Islet precursor cell (in vitro differentiated cells): Measurements from ENCODE around the gene CIPC.
A peak's percentile ranks its signal among the peaks of the same experiment; 100 is the strongest.

Experiments used
- DNase-seq: peaks from one replicate; pipeline ENCODE4 v3.0.0-alpha.2; 2018

The CIPC gene

GRCh38 chr14:77097700-77098528 is at the start of gene CIPC:
CIPC (plus strand) TSS chr14:77098258; CDS start chr14:77105709, 7,451 bp downstream.
- peak; percentile 100 for DNase-seq

GRCh38 chr14:77051116-77051515 is 46.9 kb upstream of the CIPC start:
- no peak for DNase-seq

GRCh38 chr14:77052281-77053044 is 45.6 kb upstream of the CIPC start:
- no peak for DNase-seq

- peak; percentile 93 for DNase-seq
Observed at GRCh38 chr14:77053046-77053841, 44.8 kb upstream of the CIPC start.

- no peak for DNase-seq
Observed at GRCh38 chr14:77055306-77055705, 42.8 kb upstream of the CIPC start.

- no peak for DNase-seq
Observed at GRCh38 chr14:77055981-77056380, 42.1 kb upstream of the CIPC start.

GRCh38 chr14:77058117-77058516 is 39.9 kb upstream of the CIPC start:
- no peak for DNase-seq

GRCh38 chr14:77058785-77059184 is 39.3 kb upstream of the CIPC start:
- DNase-seq = no peak

- peak; percentile 94 for DNase-seq
Observed at GRCh38 chr14:77059276-77059915, 38.7 kb upstream of the CIPC start.

- no peak for DNase-seq
Observed at GRCh38 chr14:77061630-77062257, 36.3 kb upstream of the CIPC start.

GRCh38 chr14:77062261-77062660 is 35.8 kb upstream of the CIPC start:
- DNase-seq = no peak

GRCh38 chr14:77063571-77064171 is 34.4 kb upstream of the CIPC start:
- DNase-seq = no peak

- DNase-seq = no peak
Observed at GRCh38 chr14:77064521-77065178, 33.4 kb upstream of the CIPC start.

GRCh38 chr14:77065851-77066577 is 32.0 kb upstream of the CIPC start:
- DNase-seq = no peak

GRCh38 chr14:77066578-77067172 is 31.4 kb upstream of the CIPC start:
- DNase-seq = no peak

GRCh38 chr14:77067632-77068516 is 30.2 kb upstream of the CIPC start:
- DNase-seq = peak; percentile 85

GRCh38 chr14:77068517-77069200 is 29.4 kb upstream of the CIPC start:
- DNase-seq = no peak

- DNase-seq = no peak
Observed at GRCh38 chr14:77069551-77069950, 28.5 kb upstream of the CIPC start.
